Frontal cortex (tissue), 4 donors: ENCODE results near the gene NRXN3. TPM values are rescaled to one million over a fixed set of nuclear protein-coding genes. Genes with fewer than 3 reads are reported as not detected.
"Not testable (repeated sequence)": the region's sequence is repeated elsewhere in the genome, so short reads cannot be mapped to it uniquely, and the experiment has no call there.

Experiments
- DNase-seq, 2 donors: peaks; one replicate each; pipeline ENCODE4 v3.0.0; 2012; ENCODE audit warnings: low spot score in 2 of 2
- FAIRE-seq: peaks from 2 replicates; lab custom pipeline; 2012; peaks lifted over from hg19 to GRCh38; lab: Jason Lieb, UNC
- total RNA-seq: library from RNA; depleted of rRNA; stranded (reverse); fragments of >200 nt; gene quantifications from one replicate; pipeline ENCODE4 v1.2.3, GENCODE V29; 2014
- donor health status: control.
- donor health status: control.
- donor health status: control.

The NRXN3 gene
- total RNA-seq, 1 donor from 2014 or later, result 44.8 TPM

- no peak for FAIRE-seq
- DNase-seq, result no peak
Observed at GRCh38 chr14:78530078-78530477, 359.9 kb downstream of the NRXN3 start.

- no peak for DNase-seq
Observed at GRCh38 chr14:78534141-78534540, 364.0 kb downstream of the NRXN3 start.

GRCh38 chr14:78535041-78535440, 364.9 kb downstream of the NRXN3 start:
- no peak for DNase-seq
- FAIRE-seq, result no peak

More at GRCh38 chr14:78534141-78534540, 364.0 kb downstream of the NRXN3 start:
- FAIRE-seq, result no peak

GRCh38 chr14:78541788-78542187, 371.6 kb downstream of the NRXN3 start:
- not testable (repeated sequence) for FAIRE-seq, DNase-seq

- FAIRE-seq (no peak), DNase-seq (no peak)
Observed at GRCh38 chr14:78543433-78543832, 373.3 kb downstream of the NRXN3 start.

GRCh38 chr14:78561074-78561473, 390.9 kb downstream of the NRXN3 start:
- no peak for FAIRE-seq
- DNase-seq, result no peak

GRCh38 chr14:78566026-78566858, 396.1 kb downstream of the NRXN3 start:
- DNase-seq, result peak; percentile 17 to 59
- FAIRE-seq, result no peak

- no peak for FAIRE-seq
- no peak for DNase-seq
Observed at GRCh38 chr14:78566859-78567172, 396.6 kb downstream of the NRXN3 start.

- DNase-seq (no peak), FAIRE-seq (no peak)
Observed at GRCh38 chr14:78567343-78567742, 397.2 kb downstream of the NRXN3 start.

GRCh38 chr14:78573736-78574135, 403.6 kb downstream of the NRXN3 start:
- FAIRE-seq, DNase-seq: not testable (repeated sequence)

GRCh38 chr14:78576437-78577166, 406.4 kb downstream of the NRXN3 start:
- DNase-seq (no peak), FAIRE-seq (no peak)

- FAIRE-seq (no peak), DNase-seq (no peak)
Observed at GRCh38 chr14:78581229-78581628, 411.1 kb downstream of the NRXN3 start.

GRCh38 chr14:78586681-78587080, 416.5 kb downstream of the NRXN3 start:
- DNase-seq (no peak), FAIRE-seq (no peak)

GRCh38 chr14:78588906-78589305, 418.7 kb downstream of the NRXN3 start:
- no peak for FAIRE-seq
- no peak for DNase-seq

- no peak for DNase-seq
- FAIRE-seq, result no peak
Observed at GRCh38 chr14:78592616-78593219, 422.5 kb downstream of the NRXN3 start.

GRCh38 chr14:78593949-78594348, 423.8 kb downstream of the NRXN3 start:
- DNase-seq (peak in 1 of 2 donors; percentile 10), FAIRE-seq (no peak)

- FAIRE-seq, result no peak
- DNase-seq, result no peak
Observed at GRCh38 chr14:78595797-78596196, 425.6 kb downstream of the NRXN3 start.

- no peak for FAIRE-seq
- peak; percentile 18 to 44 for DNase-seq
Observed at GRCh38 chr14:78598046-78598920, 428.1 kb downstream of the NRXN3 start.

- FAIRE-seq (no peak), DNase-seq (no peak)
Observed at GRCh38 chr14:78605025-78605762, 435.0 kb downstream of the NRXN3 start.
